ENCODE data around the gene IFI30.

DNA sequence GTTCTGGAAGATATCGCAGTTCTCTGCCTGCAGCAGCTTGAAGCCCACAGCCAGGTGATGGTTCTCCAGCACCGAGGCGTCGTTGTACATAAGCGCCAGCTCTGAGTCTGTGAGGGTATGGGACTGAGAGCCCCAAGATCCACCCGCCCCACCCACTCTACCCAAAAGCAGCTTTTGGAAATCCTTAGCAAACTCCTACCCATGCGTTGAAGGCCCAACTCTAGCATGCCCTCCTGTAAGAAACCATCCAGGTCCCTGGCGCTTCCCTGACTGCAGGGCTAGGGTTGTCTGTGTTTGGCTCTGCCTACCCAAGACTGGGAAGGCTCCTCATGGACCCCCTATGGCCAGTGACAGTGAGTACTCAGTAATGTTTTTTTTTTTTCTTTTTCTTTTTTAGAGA is 43.2 kb downstream of the IFI30 start:
- TF ChIP-seq, protein P1, sequence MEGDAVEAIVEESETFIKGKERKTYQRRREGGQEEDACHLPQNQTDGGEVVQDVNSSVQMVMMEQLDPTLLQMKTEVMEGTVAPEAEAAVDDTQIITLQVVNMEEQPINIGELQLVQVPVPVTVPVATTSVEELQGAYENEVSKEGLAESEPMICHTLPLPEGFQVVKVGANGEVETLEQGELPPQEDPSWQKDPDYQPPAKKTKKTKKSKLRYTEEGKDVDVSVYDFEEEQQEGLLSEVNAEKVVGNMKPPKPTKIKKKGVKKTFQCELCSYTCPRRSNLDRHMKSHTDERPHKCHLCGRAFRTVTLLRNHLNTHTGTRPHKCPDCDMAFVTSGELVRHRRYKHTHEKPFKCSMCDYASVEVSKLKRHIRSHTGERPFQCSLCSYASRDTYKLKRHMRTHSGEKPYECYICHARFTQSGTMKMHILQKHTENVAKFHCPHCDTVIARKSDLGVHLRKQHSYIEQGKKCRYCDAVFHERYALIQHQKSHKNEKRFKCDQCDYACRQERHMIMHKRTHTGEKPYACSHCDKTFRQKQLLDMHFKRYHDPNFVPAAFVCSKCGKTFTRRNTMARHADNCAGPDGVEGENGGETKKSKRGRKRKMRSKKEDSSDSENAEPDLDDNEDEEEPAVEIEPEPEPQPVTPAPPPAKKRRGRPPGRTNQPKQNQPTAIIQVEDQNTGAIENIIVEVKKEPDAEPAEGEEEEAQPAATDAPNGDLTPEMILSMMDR (IDR thresholded peaks at IDR 0.05) = no peak
- no peak for TF ChIP-seq TCF12 (IDR thresholded peaks at IDR 0.05)
- TF ChIP-seq POLR2AphosphoS5 (IDR thresholded peaks at IDR 0.05; ENCODE audit: low read depth, low read length) = no peak
- no peak for TF ChIP-seq CHD2 (IDR thresholded peaks at IDR 0.05; ENCODE audit: low read length, partially characterized antibody)

Measured in SK-N-SH (cell line).